Lung (tissue), 12 donors: Measurements from ENCODE around the gene ALPK3. TPM values are rescaled to one million over a fixed set of nuclear protein-coding genes. Genes with fewer than 3 reads are reported as not detected.

Experiments used
- ATAC-seq: fragments of 200-7000 bp; cut with Tn5 transposase; one replicate; pipeline ENCODE4 v1.9.1; 2020; ENCODE audit warnings: moderate number of reproducible peaks; ENCODE audit not compliant: insufficient read depth, low FRiP score
- DNase-seq, 3 donors: peaks; one replicate each; pipeline ENCODE4 v3.0.0-alpha.2; 2013 to 2017
- H3K27ac ChIP-seq, 2 donors: one replicate each; pipeline ENCODE4 v1.5.1; 2013; ENCODE audit warnings: mild to moderate bottlenecking in 2 of 2, moderate library complexity in 2 of 2, control low read depth in 1 of 2, inconsistent platforms in 1 of 2, low read depth in 1 of 2, low read length in 1 of 2
- H3K27me3 ChIP-seq, 3 donors: one replicate each; pipeline ENCODE4 v1.5.1; 2013; ENCODE audit warnings: low read length in 2 of 3; ENCODE audit not compliant: control insufficient read depth in 3 of 3, insufficient read depth in 3 of 3
- H3K36me3 ChIP-seq, 4 donors: one replicate each; pipeline ENCODE4 v1.5.1; 2013; ENCODE audit warnings: low read length in 4 of 4, mild to moderate bottlenecking in 1 of 4, moderate library complexity in 1 of 4; ENCODE audit not compliant: control insufficient read depth in 4 of 4, insufficient read depth in 4 of 4
- H3K4me1 ChIP-seq, 5 donors: one replicate each; pipeline ENCODE4 v1.5.1; 2013; ENCODE audit warnings: low read length in 5 of 5, mild to moderate bottlenecking in 2 of 5, moderate library complexity in 1 of 5; ENCODE audit not compliant: control insufficient read depth in 5 of 5, insufficient read depth in 5 of 5
- H3K4me3 ChIP-seq: one replicate; pipeline ENCODE4 v1.5.1; 2013; ENCODE audit warnings: mild to moderate bottlenecking, control low read depth, moderate library complexity
- H3K9ac ChIP-seq, 2 donors: one replicate each; pipeline ENCODE4 v1.5.1; 2013; ENCODE audit warnings: low read length in 2 of 2, control low read depth in 1 of 2; ENCODE audit not compliant: insufficient read depth in 1 of 2
- H3K9me3 ChIP-seq, 4 donors: one replicate each; pipeline ENCODE4 v1.5.1; 2013; ENCODE audit warnings: low read length in 3 of 4, mild to moderate bottlenecking in 1 of 4, moderate library complexity in 1 of 4; ENCODE audit not compliant: control insufficient read depth in 4 of 4, insufficient read depth in 3 of 4
- CTCF ChIP-seq: IDR thresholded peaks from 2 replicates; pipeline ENCODE4 v1.5.1; 2012; ENCODE audit warnings: mild to moderate bottlenecking; ENCODE audit errors: control extremely low read depth, extremely low read depth
- WGBS, 2 donors: extraction: QIAGEN DNeasy Blood & Tissue Kit; methylation state at CpG; one replicate each; pipeline ENCODE4 v1.1.7; 2013; 5-methylcytosine and 5-hydroxymethylcytosine counted together
- polyA plus RNA-seq, 2 donors: library from polyadenylated mRNA; stranded (reverse); fragments of 200-250 nt; gene quantifications; one replicate each; pipeline ENCODE4 v1.2.1, GENCODE V29; 2013
- total RNA-seq, 2 donors: library from RNA; depleted of rRNA in 1 of 2; stranded (reverse); fragments of >200 nt in 1 of 2; gene quantifications; one replicate each; pipeline ENCODE4 v1.2.1, GENCODE V29; 2014 to 2021
- donor health status: control.
- donor health status: control.
- donor health status: Bipolar disorder and iron deficiency.
- donor health status: healthy.
- donor health status: DM: yes; HTN: yes; CAD: no.

ALPK3 gene
- total and polyA plus RNA-seq, 4 donors: 3.1 to 12.2 (median 6.2) TPM

GRCh38 chr15:84823282-84823878 lies 6.2 kb downstream of the ALPK3 start:
- DNase-seq: no peak
- H3K4me1 ChIP-seq: peaks cover 20 to 39% (median 23%) of the 10 kb centered on the region in 5 donors
- H3K27me3 ChIP-seq: no peaks in the 10 kb centered on the region
- ATAC-seq: no peak
- H3K9me3 ChIP-seq: no peaks in the 10 kb centered on the region
- 85 to 91% methylated on average over 3 of the region's 3 CpGs for WGBS, 2 donors
- H3K4me3 ChIP-seq: no peak overlapping the region
- no peak overlapping the region for H3K9ac ChIP-seq
- peak overlapping the region in 1 of 2 donors; percentile 71 for H3K27ac ChIP-seq
- no peaks in the 10 kb centered on the region for H3K36me3 ChIP-seq
- no peak for TF ChIP-seq CTCF

DNA sequence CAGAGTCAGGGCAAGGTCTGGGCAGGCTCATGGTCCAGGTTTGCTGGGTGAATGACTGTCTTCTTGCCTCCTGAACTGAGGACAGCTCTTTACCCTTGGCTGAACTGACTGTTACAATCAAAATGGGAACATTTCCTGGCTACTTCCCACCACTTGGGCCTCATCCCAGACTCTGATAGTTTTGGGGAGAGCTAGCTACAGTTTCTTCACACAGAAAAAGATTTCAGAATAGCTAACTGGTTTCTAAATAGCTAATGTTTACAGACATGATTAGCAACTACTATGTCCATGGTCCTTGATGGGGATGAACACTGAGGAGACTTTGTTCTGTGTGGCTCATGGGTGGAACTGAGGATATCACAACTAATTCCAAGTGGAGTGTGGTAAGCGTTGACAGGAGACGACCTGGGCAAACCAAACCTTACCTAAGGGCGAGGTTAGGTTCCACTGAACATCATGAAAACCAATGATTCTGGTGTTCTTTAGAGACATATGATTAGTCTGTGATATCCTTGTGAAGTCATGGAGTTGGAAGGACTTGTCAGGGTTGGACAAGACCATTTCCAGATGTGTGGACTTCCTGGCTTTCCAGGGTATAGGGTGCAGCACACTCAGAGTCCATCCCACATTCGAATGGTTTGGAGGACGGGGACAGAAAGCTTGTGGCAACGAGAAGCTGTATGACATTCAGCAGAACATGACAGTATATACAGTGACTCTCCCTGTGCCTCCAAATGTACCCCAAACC lies 7.3 kb downstream of the ALPK3 start:
- Histone ChIP-seq H3K4me3 (no peak overlapping the region), H3K36me3 (no peaks in the 10 kb centered on the region), H3K4me1 (peaks cover 13 to 29% (median 16%) of the 10 kb centered on the region in 5 donors), H3K27me3 (no peaks in the 10 kb centered on the region), H3K9ac (no peak overlapping the region), H3K27ac (peak overlapping the region in 1 of 2 donors; percentile 34), H3K9me3 (no peaks in the 10 kb centered on the region)
- WGBS, 2 donors: 88 to 90% methylated on average over 6 of the region's 6 CpGs
- DNase-seq: peak; percentile 64 to 94 (median 85)
- TF ChIP-seq CTCF: no peak
- no peak for ATAC-seq

DNA sequence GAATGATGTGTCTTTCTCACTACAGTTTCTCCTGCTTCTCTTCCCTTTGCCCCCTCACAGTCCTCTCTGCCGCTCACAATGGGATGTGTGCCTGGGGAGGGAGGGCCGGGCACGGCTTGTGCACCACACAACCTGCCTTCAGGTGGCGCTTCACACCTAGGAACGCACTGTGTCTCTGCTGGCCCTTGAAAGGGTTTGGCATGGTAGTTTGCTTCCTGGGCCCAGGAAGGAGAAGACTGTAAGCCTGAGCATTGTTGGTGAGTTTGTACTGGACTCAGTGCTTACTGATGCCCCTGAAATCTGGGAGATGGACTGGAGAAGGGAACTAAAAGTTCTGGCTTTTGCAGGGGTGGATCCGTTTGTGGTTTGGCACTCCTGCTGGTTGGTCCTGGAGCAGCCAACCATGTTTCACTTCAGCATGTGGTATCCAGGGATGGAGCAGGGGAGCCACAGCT lies 9.2 kb downstream of the ALPK3 start:
- Histone ChIP-seq H3K4me1 (peaks cover 5 to 27% (median 16%) of the 10 kb centered on the region in 5 donors), H3K27ac (peak overlapping the region in 1 of 2 donors; percentile 47)

More for the DNA sequence above, 9.2 kb downstream of the ALPK3 start:
- Histone ChIP-seq H3K27me3 (no peaks in the 10 kb centered on the region), H3K4me3 (no peak overlapping the region), H3K9me3 (no peaks in the 10 kb centered on the region), H3K9ac (no peak overlapping the region), H3K36me3 (no peaks in the 10 kb centered on the region)
- no peak for TF ChIP-seq CTCF
- WGBS, 2 donors: 79 to 86% methylated on average over 6 of the region's 6 CpGs
- ATAC-seq (peak; percentile 12), DNase-seq (no peak)
